GM15510 (cell line): ENCODE results near the gene NSMCE1.

Experiments used
- POLR2A ChIP-seq: IDR thresholded peaks from 3 replicates; pipeline ENCODE4 v1.6.1; 2011; ENCODE audit warnings: borderline replicate concordance; ENCODE audit not compliant: insufficient read length; ENCODE audit errors: extremely low read depth

The NSMCE1 gene

DNA sequence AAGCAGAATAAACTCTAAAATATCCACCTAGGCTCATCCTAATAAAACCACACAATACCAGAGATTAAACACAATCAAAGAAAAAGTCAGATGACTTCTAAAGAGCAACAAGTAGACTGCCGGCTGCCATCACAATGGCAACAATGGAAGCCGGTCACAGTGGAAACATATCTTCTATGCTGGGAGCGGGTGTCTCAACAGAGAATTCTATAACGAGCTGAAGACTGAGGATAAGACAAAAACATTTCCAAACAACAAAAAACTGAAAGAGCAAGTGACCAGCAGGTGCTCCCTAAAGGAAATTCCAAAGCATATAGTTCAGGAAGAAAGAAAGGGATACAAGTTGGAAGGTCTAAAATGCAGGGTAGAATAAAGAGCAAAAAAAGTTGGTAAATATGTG is 8.9 kb downstream of the NSMCE1 start:
- no peak for TF ChIP-seq POLR2A

GRCh38 chr16:27258241-27258734 is 10.3 kb downstream of the NSMCE1 start:
- TF ChIP-seq POLR2A: no peak

GRCh38 chr16:27257271-27257670 is 11.3 kb downstream of the NSMCE1 start:
- no peak for TF ChIP-seq POLR2A

GRCh38 chr16:27256861-27257260 is 11.7 kb downstream of the NSMCE1 start:
- TF ChIP-seq POLR2A: no peak

DNA sequence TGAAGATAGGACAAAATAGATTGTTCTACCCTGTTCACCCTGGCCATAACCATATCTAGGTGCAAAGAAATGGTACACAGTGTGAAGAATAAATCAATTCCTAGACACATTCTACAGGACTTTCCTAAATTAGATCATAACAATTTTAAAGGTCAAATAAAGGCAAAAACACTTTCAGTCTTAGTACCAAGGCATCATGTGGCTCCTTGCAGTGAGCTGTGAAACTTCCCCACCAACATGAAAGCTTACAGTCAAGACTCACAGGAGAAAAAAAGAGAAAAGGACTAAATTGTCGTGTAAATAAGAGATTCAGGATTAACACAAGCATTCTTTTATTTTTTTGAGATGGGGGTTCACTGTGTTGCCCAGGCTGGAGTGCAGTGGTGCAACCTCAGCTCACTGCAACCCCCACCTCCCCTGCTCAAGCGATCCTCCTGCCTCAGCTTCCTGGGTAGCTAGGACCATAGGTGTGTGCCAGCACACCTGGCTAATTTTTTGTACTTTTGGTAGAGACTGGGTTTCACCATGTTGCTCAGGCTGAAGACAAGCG is 14.2 kb downstream of the NSMCE1 start:
- no peak for TF ChIP-seq POLR2A

- TF ChIP-seq POLR2A: no peak
Measured at GRCh38 chr16:27253526-27253930, 15.0 kb downstream of the NSMCE1 start.

DNA sequence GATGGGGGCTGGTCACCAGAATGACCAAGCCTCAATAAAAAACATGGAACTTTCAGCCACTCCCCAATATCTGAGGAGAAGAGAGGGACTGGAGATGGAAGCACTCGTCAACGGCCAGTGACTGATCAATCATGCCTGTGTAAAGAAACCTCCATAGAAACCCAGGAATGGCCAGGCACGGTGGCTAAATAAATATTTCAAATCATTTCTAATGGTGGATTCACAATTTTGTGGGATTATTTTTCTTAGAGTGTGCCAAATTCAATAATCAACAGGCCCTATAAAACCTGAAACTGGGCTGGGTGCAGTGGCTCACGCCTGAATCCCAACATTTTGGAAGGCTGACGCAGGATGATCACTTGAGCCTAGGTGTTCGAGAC is 16.4 kb downstream of the NSMCE1 start:
- no peak for TF ChIP-seq POLR2A

DNA sequence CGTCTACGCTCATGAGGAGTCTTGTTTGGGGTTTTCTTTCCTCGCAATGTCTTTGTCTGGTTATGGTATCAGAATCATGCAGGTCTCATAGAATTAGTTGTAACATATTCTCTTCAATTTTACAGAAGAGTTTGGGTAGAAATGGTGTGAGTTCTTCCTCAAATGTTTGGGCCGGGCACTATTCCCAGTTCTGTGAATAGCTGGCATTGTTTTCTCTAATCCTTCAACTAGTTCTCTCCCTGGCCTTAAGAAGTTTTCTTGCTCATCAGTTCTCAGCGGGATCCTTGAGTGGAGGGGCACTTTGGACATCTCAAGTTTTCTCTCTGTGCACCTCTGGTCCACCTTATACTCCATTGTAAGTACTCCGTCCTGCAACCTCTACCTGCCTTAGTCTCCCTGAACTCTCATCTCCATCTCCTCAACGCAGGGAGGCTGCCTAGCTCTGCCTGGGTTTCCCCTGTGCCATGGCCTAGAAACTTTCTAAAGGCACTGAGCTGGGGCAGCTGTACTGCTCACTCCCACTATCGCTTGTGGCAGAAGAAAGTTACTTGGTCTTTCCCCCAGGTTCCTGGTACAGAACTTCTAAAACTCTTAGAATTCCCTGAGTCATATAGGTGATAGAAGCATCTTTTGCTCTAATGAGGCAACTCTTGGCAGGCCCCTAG is 16.9 kb downstream of the NSMCE1 start:
- TF ChIP-seq POLR2A: no peak

GRCh38 chr16:27248036-27248435 is 20.5 kb downstream of the NSMCE1 start:
- TF ChIP-seq POLR2A: no peak

DNA sequence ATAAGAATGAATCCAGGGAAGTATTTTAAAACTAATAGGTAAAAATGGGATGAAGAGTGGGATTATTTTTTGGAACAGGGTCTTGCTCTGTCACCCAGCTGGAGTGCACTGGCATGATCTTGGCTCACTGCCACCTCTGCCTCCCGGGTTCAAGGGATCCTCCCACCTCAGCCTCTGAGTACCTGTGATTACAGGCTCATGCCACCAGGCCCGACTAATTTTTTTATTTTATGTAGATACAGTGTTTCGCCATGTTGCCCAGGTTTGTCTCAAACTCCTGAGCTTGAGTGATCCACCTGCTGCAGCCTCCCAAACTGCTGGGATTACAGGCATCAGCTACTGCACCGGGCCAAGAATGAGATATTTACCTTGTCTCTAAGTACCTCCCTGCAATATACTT is 22.1 kb downstream of the NSMCE1 start:
- no peak for TF ChIP-seq POLR2A

GRCh38 chr16:27245276-27246172 is 23.0 kb downstream of the NSMCE1 start:
- TF ChIP-seq POLR2A: no peak

DNA sequence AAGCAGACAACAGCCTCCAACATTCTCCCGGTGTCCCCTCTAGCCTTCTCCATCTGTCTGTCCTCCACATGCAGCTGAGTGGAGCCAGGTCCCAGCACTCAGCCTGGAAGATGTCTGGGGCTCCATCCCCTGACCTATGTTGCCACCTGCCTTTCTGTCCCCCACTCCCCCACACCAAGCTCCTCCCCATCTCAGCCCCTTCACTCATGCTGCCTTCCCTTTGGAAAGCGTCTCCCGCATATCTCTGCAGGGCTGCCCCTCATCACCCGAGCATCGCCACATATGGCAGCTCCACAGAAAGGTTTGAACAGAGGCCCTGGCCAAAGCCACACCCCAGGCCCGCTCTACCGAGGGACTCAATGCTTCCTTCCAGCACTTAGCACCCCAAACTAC is 24.2 kb downstream of the NSMCE1 start:
- no peak for TF ChIP-seq POLR2A

DNA sequence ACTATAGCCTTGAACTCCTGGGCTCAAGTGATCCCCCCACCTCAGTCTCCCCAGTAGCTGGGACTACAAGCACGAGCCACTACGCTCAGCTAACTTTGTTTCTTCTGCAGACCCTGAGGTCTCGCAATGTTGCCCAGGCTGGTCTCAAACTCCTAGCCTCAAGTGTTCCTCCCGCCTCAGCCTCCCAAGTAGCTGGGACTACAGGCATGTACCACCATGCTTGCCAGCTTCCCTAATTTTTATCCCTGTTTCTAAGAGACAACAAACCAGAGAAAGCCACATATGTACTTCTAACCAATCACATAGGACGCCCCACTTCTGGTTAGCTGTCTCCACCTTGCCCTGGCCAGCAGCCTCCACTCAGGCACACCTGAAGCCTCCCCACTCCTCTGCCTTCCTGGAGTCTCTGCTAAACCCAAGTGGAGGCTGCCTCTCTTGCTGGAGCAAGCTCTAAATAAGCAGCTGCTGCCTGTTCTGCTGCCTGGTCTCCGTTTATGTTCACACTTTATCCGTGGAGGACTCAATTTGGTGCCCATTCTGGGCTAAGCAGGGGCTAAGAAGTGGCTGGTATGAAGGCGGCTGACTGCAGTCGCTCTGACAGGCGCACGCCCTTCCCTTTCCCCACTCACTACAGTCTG is 24.7 kb downstream of the NSMCE1 start:
- TF ChIP-seq POLR2A: no peak

DNA sequence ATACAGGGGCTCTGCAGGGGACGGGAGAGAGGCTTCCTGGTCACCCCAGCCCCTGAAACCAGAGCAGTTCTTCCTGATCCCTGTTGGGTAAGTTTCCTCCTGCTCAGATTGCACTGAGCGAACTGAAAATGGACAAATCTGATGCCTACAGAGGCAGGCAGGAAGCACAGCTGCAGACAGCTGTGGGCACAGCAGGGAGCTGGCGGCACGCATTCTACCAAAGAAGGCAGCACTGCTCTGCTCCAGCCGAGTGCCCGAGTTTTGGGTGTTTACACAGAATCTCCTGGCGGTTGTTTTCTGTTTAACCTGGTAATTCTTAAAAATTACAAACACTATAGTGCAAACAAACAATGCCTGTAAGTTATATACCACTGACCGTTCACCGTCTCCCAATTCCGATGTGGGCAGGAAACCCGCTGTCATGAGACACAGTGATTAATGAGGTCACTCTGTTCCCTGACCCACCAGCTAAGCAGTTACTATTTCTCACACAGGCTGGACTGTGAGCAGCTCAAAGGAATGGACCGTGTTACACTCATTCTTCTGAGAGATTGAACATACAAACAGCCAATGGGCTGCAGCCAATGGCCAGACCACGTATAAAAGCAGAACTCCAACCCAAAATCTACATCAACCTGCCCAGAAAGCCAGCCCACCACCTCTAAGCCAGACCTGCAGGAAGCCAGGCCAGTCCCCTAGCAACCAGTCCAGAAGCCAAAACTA is 25.5 kb downstream of the NSMCE1 start:
- no peak for TF ChIP-seq POLR2A
